A549 (cell line): Measurements from ENCODE around the gene BCO2.

Experiments used
- CTCF ChIP-seq: fragments of >200 bp; sonication (Bioruptor Twin); formaldehyde crosslinking; IDR thresholded peaks from 3 replicates; pipeline ENCODE4 v1.5.1; 2016
- ELK1 ChIP-seq: fragments of 150-350 bp; IDR thresholded peaks from 2 replicates; pipeline ENCODE4 v1.6.1; 2014; ENCODE audit warnings: low read depth, mild to moderate bottlenecking, low read length
- EP300 ChIP-seq, 2 experiments: fragments of >200 bp; sonication (Bioruptor Twin); formaldehyde crosslinking; IDR thresholded peaks; 2 replicates in 1 of 2; 3 replicates in 1 of 2; pipeline ENCODE4 v1.6.1; 2016 to 2017
- FOSB ChIP-seq: fragments of 250-450 bp; sonication (Bioruptor Pico); IDR thresholded peaks from 2 replicates; pipeline ENCODE4 v1.5.0; 2020; ENCODE audit warnings: mild to moderate bottlenecking, moderate library complexity
- JUNB ChIP-seq: fragments of >200 bp; sonication (Bioruptor Twin); formaldehyde crosslinking; IDR thresholded peaks from 2 replicates; pipeline ENCODE4 v1.6.1; 2016
- REST ChIP-seq: fragments of 200-600 bp; sonication (generic); IDR thresholded peaks from 2 replicates; pipeline ENCODE4 v1.6.1; 2016; ENCODE audit warnings: antibody characterized with exemption, mild to moderate bottlenecking, moderate library complexity
- SMC3 ChIP-seq: fragments of >200 bp; sonication (Bioruptor Twin); formaldehyde crosslinking; IDR thresholded peaks from 3 replicates; pipeline ENCODE4 v1.6.1; 2018; ENCODE audit warnings: inconsistent platforms
- SREBF2 ChIP-seq: fragments of 450-650 bp; IDR thresholded peaks from 2 replicates; pipeline ENCODE4 v1.6.1; 2014; ENCODE audit warnings: mild to moderate bottlenecking, moderate library complexity
- USF2 ChIP-seq: fragments of 450-650 bp; IDR thresholded peaks from 2 replicates; pipeline ENCODE4 v1.6.1; 2014; ENCODE audit warnings: antibody characterized with exemption
- ZFP36 ChIP-seq: fragments of 450-650 bp; IDR thresholded peaks from 2 replicates; pipeline ENCODE4 v1.6.1; 2014; ENCODE audit warnings: borderline replicate concordance; ENCODE audit not compliant: partially characterized antibody

GRCh38 chr11:112185883-112186282 lies 10.6 kb downstream of the BCO2 start:
- no peak for TF ChIP-seq CTCF
- TF ChIP-seq JUNB = no peak
- TF ChIP-seq SMC3 = no peak
- no peak for TF ChIP-seq ZFP36
- no peak for TF ChIP-seq ELK1
- no peak for TF ChIP-seq FOSB (CRISPR knock-in tag)
- TF ChIP-seq SREBF2 = no peak
- no peak for TF ChIP-seq REST
- TF ChIP-seq USF2 = no peak
- no peak for TF ChIP-seq EP300 (IDR thresholded peaks at IDR 0.05)
